GM19043 (cell line): ENCODE results near the gene PUS1.

Experiments
- ATAC-seq: cut with Tn5 transposase; IDR thresholded peaks from one replicate; pipeline ENCODE4 v1.9.1; 2021; ENCODE audit warnings: low read depth; ENCODE audit not compliant: unreplicated experiment

Gene PUS1

GRCh38 chr12:131902332-131903241, 26.5 kb upstream of the PUS1 start:
- no peak for ATAC-seq

GRCh38 chr12:131903270-131904255, 25.5 kb upstream of the PUS1 start:
- no peak for ATAC-seq

GRCh38 chr12:131904346-131904745, 24.7 kb upstream of the PUS1 start:
- no peak for ATAC-seq

- ATAC-seq = no peak
These were observed 23.9 kb upstream of the PUS1 start for GRCh38 chr12:131905081-131905629.

- ATAC-seq = no peak
These were observed 23.4 kb upstream of the PUS1 start for GRCh38 chr12:131905630-131906091.

GRCh38 chr12:131907379-131908091, 21.5 kb upstream of the PUS1 start:
- ATAC-seq = no peak

GRCh38 chr12:131908092-131909080, 20.7 kb upstream of the PUS1 start:
- no peak for ATAC-seq

- ATAC-seq = no peak
These were observed 19.9 kb upstream of the PUS1 start for GRCh38 chr12:131909081-131909751.

GRCh38 chr12:131909752-131910219, 19.3 kb upstream of the PUS1 start:
- ATAC-seq = no peak

- no peak for ATAC-seq
These were observed 18.6 kb upstream of the PUS1 start for GRCh38 chr12:131910302-131911027.

- ATAC-seq = no peak
These were observed 17.9 kb upstream of the PUS1 start for GRCh38 chr12:131911028-131911650.

- no peak for ATAC-seq
These were observed 17.1 kb upstream of the PUS1 start for GRCh38 chr12:131911851-131912477.

GRCh38 chr12:131912518-131913274, 16.4 kb upstream of the PUS1 start:
- no peak for ATAC-seq

- ATAC-seq = no peak
These were observed 15.4 kb upstream of the PUS1 start for GRCh38 chr12:131913666-131914065.

GRCh38 chr12:131914179-131914702, 14.8 kb upstream of the PUS1 start:
- no peak for ATAC-seq
